ENCODE results near the gene ATP5MG. TPM values are rescaled to one million over a fixed set of nuclear protein-coding genes. Genes with fewer than 3 reads are reported as not detected.
"Not testable (repeated sequence)": the region's sequence is repeated elsewhere in the genome, so short reads cannot be mapped to it uniquely, and the experiment has no call there.

ATP5MG gene
- total RNA-seq, 1 donor from 2014 or later = 854 TPM

DNA sequence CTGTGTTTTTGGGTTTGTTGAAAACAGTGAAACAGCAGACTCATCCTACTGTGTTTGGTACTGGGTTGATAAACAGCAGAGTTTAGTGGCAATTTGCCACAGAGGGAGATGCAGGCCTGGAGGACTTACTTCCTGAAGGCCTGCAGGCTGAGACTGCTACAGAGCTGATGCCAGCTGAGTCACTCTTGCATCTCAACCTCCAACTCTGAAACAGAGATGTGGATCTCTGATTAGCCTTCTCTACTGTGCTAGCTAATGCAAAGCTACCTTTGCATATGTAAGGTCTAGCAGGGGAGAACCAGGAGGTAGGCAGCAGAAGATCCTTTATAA is 14.3 kb downstream of the ATP5MG start:
- Histone ChIP-seq H3K4me3 (no peak overlapping the region), H3K27ac (replicated peaks) (peak overlapping the region; percentile 10), H3K27me3 (ENCODE audit: low read depth) (no peaks in the 10 kb centered on the region), H3K9me3 (replicated peaks) (no peaks in the 10 kb centered on the region), H3K4me1 (peaks cover 16% of the 10 kb centered on the region), H3K36me3 (peaks cover 21% of the 10 kb centered on the region)
- no peak for DNase-seq
- TF ChIP-seq, protein P1, sequence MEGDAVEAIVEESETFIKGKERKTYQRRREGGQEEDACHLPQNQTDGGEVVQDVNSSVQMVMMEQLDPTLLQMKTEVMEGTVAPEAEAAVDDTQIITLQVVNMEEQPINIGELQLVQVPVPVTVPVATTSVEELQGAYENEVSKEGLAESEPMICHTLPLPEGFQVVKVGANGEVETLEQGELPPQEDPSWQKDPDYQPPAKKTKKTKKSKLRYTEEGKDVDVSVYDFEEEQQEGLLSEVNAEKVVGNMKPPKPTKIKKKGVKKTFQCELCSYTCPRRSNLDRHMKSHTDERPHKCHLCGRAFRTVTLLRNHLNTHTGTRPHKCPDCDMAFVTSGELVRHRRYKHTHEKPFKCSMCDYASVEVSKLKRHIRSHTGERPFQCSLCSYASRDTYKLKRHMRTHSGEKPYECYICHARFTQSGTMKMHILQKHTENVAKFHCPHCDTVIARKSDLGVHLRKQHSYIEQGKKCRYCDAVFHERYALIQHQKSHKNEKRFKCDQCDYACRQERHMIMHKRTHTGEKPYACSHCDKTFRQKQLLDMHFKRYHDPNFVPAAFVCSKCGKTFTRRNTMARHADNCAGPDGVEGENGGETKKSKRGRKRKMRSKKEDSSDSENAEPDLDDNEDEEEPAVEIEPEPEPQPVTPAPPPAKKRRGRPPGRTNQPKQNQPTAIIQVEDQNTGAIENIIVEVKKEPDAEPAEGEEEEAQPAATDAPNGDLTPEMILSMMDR (IDR thresholded peaks at IDR 0.05; ENCODE audit: borderline replicate concordance) = no peak
- intact Hi-C loops (cut with micrococcal nuclease) = no loop called here

DNA sequence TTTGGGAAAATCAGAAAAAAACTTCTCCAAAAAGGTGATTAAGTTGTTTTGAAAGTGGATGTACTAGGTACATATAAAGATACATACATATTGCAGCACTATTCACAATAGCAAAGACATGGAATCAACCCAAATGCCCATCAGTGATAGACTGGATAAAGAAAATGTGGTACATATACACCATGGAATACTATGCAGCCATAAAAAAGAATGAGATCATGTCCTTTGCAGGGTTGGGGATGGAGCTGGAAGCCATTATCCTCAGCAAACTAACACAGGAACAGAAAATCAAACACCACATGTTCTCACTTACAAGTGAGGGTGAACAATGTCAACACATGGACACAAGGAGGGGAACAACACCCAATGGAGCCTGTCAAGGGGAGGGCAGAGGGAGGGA is 15.5 kb downstream of the ATP5MG start:
- DNase-seq; H3K4me3 ChIP-seq; H3K9me3 ChIP-seq (replicated peaks); intact Hi-C loops (cut with micrococcal nuclease); H3K27me3 ChIP-seq (ENCODE audit: low read depth); H3K27ac ChIP-seq (replicated peaks): not testable (repeated sequence)
- H3K36me3 ChIP-seq = peaks cover 21% of the 10 kb centered on the region
- H3K4me1 ChIP-seq = peaks cover 12% of the 10 kb centered on the region

DNA sequence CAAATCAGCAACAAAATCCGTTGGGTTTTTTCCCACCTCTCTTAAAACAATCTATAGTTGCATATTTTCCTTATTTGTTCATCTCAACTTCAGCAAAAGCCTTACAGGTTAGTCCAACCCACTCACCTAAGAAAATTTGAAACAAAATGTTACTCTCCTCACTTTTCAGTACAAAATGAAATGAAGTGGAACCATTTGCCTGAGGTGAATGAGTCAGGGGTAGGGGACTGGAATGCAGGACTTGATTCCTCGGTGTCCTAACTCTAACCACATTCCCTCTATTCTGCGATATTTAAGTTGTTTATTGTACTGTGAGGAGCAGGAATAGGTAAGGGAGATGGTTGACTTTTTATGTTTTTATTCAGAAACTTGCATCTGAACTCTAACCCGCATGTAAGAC is 16.4 kb downstream of the ATP5MG start:
- no peak for DNase-seq
- Histone ChIP-seq H3K36me3 (peaks cover 21% of the 10 kb centered on the region), H3K4me3 (no peak overlapping the region), H3K27ac (replicated peaks) (no peak overlapping the region), H3K27me3 (ENCODE audit: low read depth) (no peaks in the 10 kb centered on the region), H3K9me3 (replicated peaks) (no peaks in the 10 kb centered on the region), H3K4me1 (peaks cover 12% of the 10 kb centered on the region)
- TF ChIP-seq, protein P1 (IDR thresholded peaks at IDR 0.05; ENCODE audit: borderline replicate concordance) = no peak
- intact Hi-C loops (cut with micrococcal nuclease) = no loop called here

DNA sequence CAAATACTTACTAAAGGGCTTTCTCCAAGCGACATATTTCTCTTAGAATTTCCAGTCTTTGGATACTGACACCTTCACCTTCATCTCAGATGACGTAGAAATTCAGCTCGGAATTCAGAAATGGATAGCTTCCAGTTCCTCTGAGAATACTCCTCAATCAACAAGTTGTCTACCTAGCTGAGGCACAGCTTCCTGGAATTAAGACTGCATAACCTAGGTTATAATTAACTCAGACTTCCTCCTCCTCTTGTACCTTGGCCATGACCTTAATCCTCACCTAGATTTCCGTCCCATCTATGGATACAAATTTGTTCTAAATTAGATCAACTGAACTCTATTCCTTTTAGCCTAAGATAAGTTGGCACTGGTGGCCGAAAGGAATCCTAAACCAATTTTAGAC is 17.4 kb downstream of the ATP5MG start:
- Histone ChIP-seq H3K4me3 (no peak overlapping the region), H3K27ac (replicated peaks) (peak overlapping the region; percentile 30), H3K9me3 (replicated peaks) (no peaks in the 10 kb centered on the region), H3K36me3 (peaks cover 17% of the 10 kb centered on the region), H3K27me3 (ENCODE audit: low read depth) (no peaks in the 10 kb centered on the region), H3K4me1 (peaks cover 12% of the 10 kb centered on the region)
- intact Hi-C loops (cut with micrococcal nuclease) = no loop called here
- no peak for DNase-seq
- TF ChIP-seq, protein P1 (IDR thresholded peaks at IDR 0.05; ENCODE audit: borderline replicate concordance) = no peak

DNA sequence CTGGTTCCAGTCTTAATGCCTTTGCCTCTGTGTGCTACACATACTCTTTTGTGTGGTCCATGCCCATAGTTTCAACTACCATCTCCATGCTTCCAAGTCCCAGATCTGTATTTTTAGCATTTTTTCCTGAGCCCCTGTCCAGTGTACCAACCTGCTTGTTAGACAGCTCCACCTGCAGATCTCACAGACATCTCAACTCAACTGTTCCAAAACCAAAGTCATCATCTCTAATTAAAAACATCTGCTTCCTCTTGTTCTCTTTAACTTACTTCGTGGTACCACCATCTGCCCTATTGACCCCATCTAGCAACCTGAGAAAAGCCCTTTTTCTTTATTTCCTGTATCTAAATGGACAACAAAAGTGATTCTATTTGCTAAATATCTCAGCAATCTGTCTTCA is 26.3 kb downstream of the ATP5MG start:
- no peak for DNase-seq
- H3K27ac ChIP-seq (replicated peaks) = no peak overlapping the region
- no peaks in the 10 kb centered on the region for H3K4me1 ChIP-seq
- no peak overlapping the region for H3K4me3 ChIP-seq
- intact Hi-C loops (cut with micrococcal nuclease) = no loop called here
- no peaks in the 10 kb centered on the region for H3K9me3 ChIP-seq (replicated peaks)
- no peaks in the 10 kb centered on the region for H3K36me3 ChIP-seq
- no peaks in the 10 kb centered on the region for H3K27me3 ChIP-seq (ENCODE audit: low read depth)
- TF ChIP-seq, protein P1 (IDR thresholded peaks at IDR 0.05; ENCODE audit: borderline replicate concordance) = no peak

DNA sequence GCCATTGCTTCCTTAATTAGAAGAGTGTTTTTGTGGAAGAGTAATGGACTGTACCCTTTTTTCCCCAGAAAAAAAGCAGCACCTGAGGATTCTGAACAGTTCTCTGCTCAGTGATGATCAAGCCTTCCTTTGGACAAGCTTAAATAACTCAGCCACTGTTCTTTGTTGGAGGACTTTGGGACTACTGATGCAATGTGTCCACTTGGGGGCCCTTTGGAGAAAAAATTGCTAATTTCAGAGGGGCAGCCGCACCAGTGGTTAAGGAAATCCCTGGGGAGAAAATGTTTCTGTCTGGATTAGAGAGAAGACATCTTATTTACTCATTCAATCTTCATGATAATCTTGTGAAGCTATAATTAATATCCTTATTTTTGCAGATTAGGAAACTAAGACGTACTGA is 29.6 kb downstream of the ATP5MG start:
- H3K4me1 ChIP-seq = peaks cover 22% of the 10 kb centered on the region
- no peak overlapping the region for H3K27ac ChIP-seq (replicated peaks)
- intact Hi-C loops (cut with micrococcal nuclease) = no loop called here
- no peak overlapping the region for H3K4me3 ChIP-seq
- DNase-seq = no peak
- H3K36me3 ChIP-seq = no peaks in the 10 kb centered on the region
- no peaks in the 10 kb centered on the region for H3K27me3 ChIP-seq (ENCODE audit: low read depth)
- TF ChIP-seq, protein P1 (IDR thresholded peaks at IDR 0.05; ENCODE audit: borderline replicate concordance) = no peak
- no peaks in the 10 kb centered on the region for H3K9me3 ChIP-seq (replicated peaks)

Data from left ventricle myocardium inferior (tissue), 1 donor.